K562 (cell line): ENCODE results near the gene SERPINE2. TPM values are rescaled to one million over a fixed set of nuclear protein-coding genes. Genes with fewer than 3 reads are reported as not detected.

ENCODE experiments used
- ATAC-seq: fragments of 200-7000 bp; cut with Tn5 transposase; 3 replicates; pipeline ENCODE4 v1.9.1; 2020; ENCODE audit warnings: moderate library complexity
- BruUV-seq: library from RNA; stranded (reverse); fragments of 400-500 nt; replicated peaks from 2 replicates; lab custom pipeline; 2021; lab: Mats Ljungman, UMichigan
- CTCF ChIA-PET: fragments of 300-600 bp; formaldehyde crosslinking; extraction: SDS; loops from one replicate; lab custom pipeline; 2021; ENCODE audit warnings: low intra/inter-chr PET ratio; lab: Yijun Ruan, JAX
- POLR2A ChIA-PET: fragments of 300-600, 350-650 bp; sonication (Branson Sonifier 250); formaldehyde crosslinking; extraction: SDS; loops from one replicate; lab custom pipeline; 2021; ENCODE audit warnings: antibody characterized with exemption, inconsistent platforms; lab: Yijun Ruan, JAX
- DNase-seq, 4 experiments: peaks; one replicate each; pipeline versions ENCODE4 v3.0.0 to v3.0.0-alpha.2; 2011 to 2018; ENCODE audit warnings: low spot score in 3 of 4, mixed read lengths in 3 of 4; ENCODE audit errors: extremely low read depth in 1 of 4
- FAIRE-seq: peaks from 2 replicates; lab custom pipeline; 2011; peaks lifted over from hg19 to GRCh38; lab: Jason Lieb, UNC
- H2AFZ ChIP-seq: 2 replicates; pipeline ENCODE4 v1.6.0; 2011; ENCODE audit warnings: low read depth, low read length, control low read depth, inconsistent platforms
- H3K27ac ChIP-seq: fragments of 200-600 bp; 3 replicates; pipeline ENCODE4 v1.8.0; 2011; ENCODE audit warnings: low read depth, mild to moderate bottlenecking, control low read depth, inconsistent platforms, low read length, moderate library complexity, mixed read lengths; ENCODE audit errors: extremely low read depth
- H3K27me3 ChIP-seq, 2 experiments: fragments of 300-600 bp in 1 of 2; 2 replicates in 1 of 2; 3 replicates in 1 of 2; pipeline versions ENCODE4 v1.6.0 to v1.8.0; 2011; ENCODE audit warnings: inconsistent platforms in 2 of 2, low read length in 2 of 2, mild to moderate bottlenecking in 1 of 2, mixed read lengths in 1 of 2, moderate library complexity in 1 of 2; ENCODE audit not compliant: control insufficient read depth in 2 of 2, insufficient read depth in 2 of 2
- H3K36me3 ChIP-seq: fragments of 300-600 bp; 3 replicates; pipeline ENCODE4 v1.8.0; 2011; ENCODE audit warnings: mild to moderate bottlenecking, low read length, inconsistent platforms; ENCODE audit not compliant: control insufficient read depth, insufficient read depth
- H3K4me1 ChIP-seq, 2 experiments: fragments of 200-600 bp in 1 of 2; replicated peaks in 1 of 2; 2 replicates in 1 of 2; 3 replicates in 1 of 2; pipeline versions ENCODE4 v1.5.1 to v1.8.0; 2011; ENCODE audit warnings: inconsistent platforms in 2 of 2, low read length in 2 of 2, mild to moderate bottlenecking in 1 of 2, mixed read lengths in 1 of 2, moderate library complexity in 1 of 2; ENCODE audit not compliant: control insufficient read depth in 2 of 2, insufficient read depth in 2 of 2
- H3K4me2 ChIP-seq: 2 replicates; pipeline ENCODE4 v1.6.1; 2011; ENCODE audit warnings: low read length, control low read depth, inconsistent platforms, mixed read lengths; ENCODE audit not compliant: insufficient read depth
- H3K4me3 ChIP-seq: fragments of 200-600 bp; sonication (generic), shearing (Covaris generic); 2 replicates; pipeline ENCODE4 v1.5.1; 2016; ENCODE audit warnings: control low read depth, inconsistent platforms
- H3K79me2 ChIP-seq: fragments of 200-600 bp; 3 replicates; pipeline ENCODE4 v1.8.0; 2011; ENCODE audit warnings: low read length, inconsistent platforms; ENCODE audit not compliant: control insufficient read depth, insufficient read depth
- H3K9ac ChIP-seq, 2 experiments: 2 replicates each; pipeline versions ENCODE4 v1.6.0 to v1.6.1; 2011; ENCODE audit warnings: low read depth in 2 of 2, low read length in 2 of 2, control low read depth in 1 of 2, inconsistent platforms in 1 of 2, mild to moderate bottlenecking in 1 of 2, mixed read lengths in 1 of 2; ENCODE audit not compliant: insufficient read depth in 1 of 2
- H3K9me1 ChIP-seq: one replicate; pipeline ENCODE4 v1.6.0; 2011; ENCODE audit warnings: inconsistent platforms, mild to moderate bottlenecking, low read length, moderate library complexity; ENCODE audit not compliant: control insufficient read depth, insufficient read depth
- H3K9me3 ChIP-seq: replicated peaks from 2 replicates; pipeline ENCODE4 v1.5.1; 2011; ENCODE audit warnings: low read depth, low read length, inconsistent platforms; ENCODE audit not compliant: control insufficient read depth, insufficient read depth
- H4K20me1 ChIP-seq: replicated peaks from 2 replicates; pipeline ENCODE4 v1.6.1; 2011; ENCODE audit warnings: low read length, inconsistent platforms, mixed read lengths; ENCODE audit not compliant: control insufficient read depth, insufficient read depth
- ARNT ChIP-seq, 2 experiments: fragments of 450-650 bp; IDR thresholded peaks; 2 replicates each; pipeline ENCODE4 v1.6.1; 2016; ENCODE audit warnings: mild to moderate bottlenecking in 1 of 2
- CEBPB ChIP-seq: fragments of 450-650 bp; IDR thresholded peaks from 2 replicates; pipeline ENCODE4 v1.6.1; 2016; ENCODE audit warnings: missing genetic modification characterization, missing compliant biosample characterization
- CEBPG ChIP-seq, 3 experiments: fragments of 200-800 bp in 1 of 3; sonication (Bioruptor generic) in 1 of 3; sonication (generic) in 1 of 3; formaldehyde crosslinking in 1 of 3; IDR thresholded peaks in 2 of 3; conservative IDR thresholded peaks in 1 of 3; 2 replicates each; pipeline versions ENCODE4 v1.6.1 to v1.8.0; 2016 to 2022; ENCODE audit warnings: missing compliant biosample characterization in 2 of 3, missing genetic modification characterization in 2 of 3, mild to moderate bottlenecking in 1 of 3, missing genetic modification reagents in 1 of 3
- GTF2E2 ChIP-seq: fragments of 200-800 bp; sonication (Bioruptor generic); IDR thresholded peaks from 2 replicates; pipeline ENCODE4 v1.6.1; 2016; ENCODE audit warnings: missing genetic modification characterization, missing compliant biosample characterization
- JUND ChIP-seq, 2 experiments: IDR thresholded peaks; 2 replicates in 1 of 2; 3 replicates in 1 of 2; pipeline ENCODE4 v1.6.1; 2011; ENCODE audit warnings: borderline replicate concordance in 2 of 2, low read depth in 2 of 2, low read length in 2 of 2, improper control_type of control experiment in 1 of 2, missing biosample characterization in 1 of 2, missing genetic modification characterization in 1 of 2, missing genetic modification reagents in 1 of 2
- NCOA2 ChIP-seq, 2 experiments: fragments of 450-650 bp; IDR thresholded peaks; 2 replicates each; pipeline ENCODE4 v1.6.1; 2018; ENCODE audit warnings: mild to moderate bottlenecking in 2 of 2, moderate library complexity in 1 of 2; ENCODE audit not compliant: partially characterized antibody in 2 of 2
- NFATC3 ChIP-seq: fragments of 450-650 bp; IDR thresholded peaks from 2 replicates; pipeline ENCODE4 v1.6.1; 2017; ENCODE audit warnings: mild to moderate bottlenecking
- RBM34 ChIP-seq: fragments of 200-400 bp; formaldehyde crosslinking; IDR thresholded peaks from 2 replicates; pipeline ENCODE4 v1.6.1; 2018; ENCODE audit warnings: low read length, borderline replicate concordance; ENCODE audit not compliant: insufficient read depth
- ZNF583 ChIP-seq: fragments of 250-450 bp; sonication (Bioruptor Pico); IDR thresholded peaks from 2 replicates; pipeline ENCODE4 v1.4.0; 2020
- WGBS: fragments of 100-300 bp; shearing (Covaris generic); methylation state at CpG from one replicate; pipeline ENCODE4 v1.1.6; 2016; ENCODE audit warnings: low coverage, mixed read lengths; ENCODE audit not compliant: insufficient coverage; ENCODE audit errors: missing lambda C conversion rate; 5-methylcytosine and 5-hydroxymethylcytosine counted together
- in situ Hi-C: fragments of 300-500 bp; cut with MboI; formaldehyde crosslinking; loops from 4 replicates; pipeline ENCODE4 v1.15.0; 2018; ENCODE audit warnings: inconsistent platforms, mixed read lengths
- intact Hi-C: fragments of 100-400 bp; cut with micrococcal nuclease; formaldehyde crosslinking; loops from 2 replicates; pipeline ENCODE4 v1.14.2; 2022
- polyA plus RNA-seq, 8 experiments: library from polyadenylated mRNA; depleted of rRNA in 4 of 8; stranded (reverse) in 5 of 8; unstranded in 3 of 8; fragments of >200 nt; fragmentation: Nextera tagmentation in 2 of 8; fragmentation: Illumina TruSeq in 1 of 8; extraction: Ambion mirVana in 2 of 8; extraction: Trizol in 1 of 8; gene quantifications; 2 replicates each; pipeline versions ENCODE4 v1.2.1 to v1.2.3, GENCODE V29; 2011 to 2014; ENCODE audit warnings: inconsistent platforms in 1 of 8, missing spikeins in 1 of 8
- total RNA-seq, 7 experiments: library from RNA; depleted of rRNA in 6 of 7; stranded (reverse); fragments of >200 nt in 6 of 7; fragmentation: Illumina TruSeq in 2 of 7; extraction: Trizol in 2 of 7; gene quantifications; 2 replicates each; pipeline versions ENCODE4 v1.2.1 to v1.2.3, GENCODE V29; 2011 to 2021; ENCODE audit warnings: low replicate concordance in 1 of 7
- TF ChIP-seq, protein P1 (sequence below): sonication (generic); formaldehyde crosslinking; IDR thresholded peaks from 2 replicates; pipeline ENCODE4 v1.8.0; 2022; ENCODE audit warnings: mild to moderate bottlenecking, low read depth, missing genetic modification reagents
- TF ChIP-seq, protein P2 (sequence below): sonication (generic); formaldehyde crosslinking; IDR thresholded peaks from 2 replicates; pipeline ENCODE4 v1.8.0; 2022; ENCODE audit warnings: mild to moderate bottlenecking, missing genetic modification reagents, borderline replicate concordance

Gene SERPINE2
- total and polyA plus RNA-seq, 9 of the 15 experiments (the other 6 are each of a cell fraction or from before 2014, with no cell fraction given) = 0.03 to 0.16 (median 0.13) TPM; not detected in 6

DNA sequence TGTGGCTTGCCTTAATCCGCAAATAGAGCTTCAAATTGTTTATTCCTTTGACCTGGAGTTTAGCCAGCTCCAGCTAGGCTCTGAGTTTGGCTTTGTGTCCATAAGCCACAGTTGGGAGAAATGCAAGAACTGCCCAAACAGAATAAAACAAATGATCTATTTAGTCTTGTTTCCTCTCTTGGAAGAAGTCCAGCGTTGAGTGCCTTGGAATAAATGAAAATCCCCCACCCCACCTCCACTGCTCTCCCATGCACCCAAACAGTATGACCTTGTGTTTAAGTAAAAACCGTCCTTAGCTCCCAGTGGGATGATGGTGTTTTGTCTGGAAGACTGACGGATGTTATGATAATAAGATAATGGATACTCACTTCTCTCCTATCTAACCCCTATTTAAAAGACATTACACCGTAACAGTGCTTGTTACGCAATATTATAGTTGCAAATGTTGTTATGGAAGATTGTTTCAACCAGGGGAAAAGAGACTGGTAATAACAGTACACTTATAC is 3.2 kb upstream of the SERPINE2 start:
- no TSS peak for BruUV-seq
- H3K27ac ChIP-seq = no peak overlapping the region
- peaks cover 6 to 24% of the 10 kb centered on the region in 2 experiments; a peak in 3 of 5 replicates for H3K27me3 ChIP-seq
- no peak overlapping the region for H3K9ac ChIP-seq
- no peak overlapping the region for H3K4me3 ChIP-seq
- ATAC-seq = no peak
- no peaks in the 10 kb centered on the region for H3K9me1 ChIP-seq
- H3K9me3 ChIP-seq = no peaks in the 10 kb centered on the region
- POLR2A ChIA-PET = no interaction called here
- no peaks in the 10 kb centered on the region for H3K36me3 ChIP-seq
- TF ChIP-seq CEBPB (peak; percentile 61), ARNT (IDR thresholded peaks at IDR 0.05) (no peak), CEBPG (CRISPR knock-in tag; IDR thresholded peaks at IDR 0.05) (no peak), CEBPG (tag; conservative IDR thresholded peaks at IDR 0.05 in 1 of 2, IDR thresholded peaks at IDR 0.05 in 1 of 2) (peak; percentile 60 to 72; a peak in 3 of 4 replicates)
- intact Hi-C loops = no loop called here
- no peaks in the 10 kb centered on the region for H3K79me2 ChIP-seq
- no peak overlapping the region for H3K4me2 ChIP-seq
- in situ Hi-C loops = no loop called here
- no peak overlapping the region for H2AFZ ChIP-seq
- H4K20me1 ChIP-seq = no peaks in the 10 kb centered on the region
- 0% methylated on average over 6 of the region's 6 CpGs for WGBS
- FAIRE-seq = no peak
- H3K4me1 ChIP-seq = peaks cover 0 to 8% of the 10 kb centered on the region in 2 experiments; a peak in 1 of 5 replicates
- no peak for DNase-seq
- CTCF ChIA-PET = no interaction called here

DNA sequence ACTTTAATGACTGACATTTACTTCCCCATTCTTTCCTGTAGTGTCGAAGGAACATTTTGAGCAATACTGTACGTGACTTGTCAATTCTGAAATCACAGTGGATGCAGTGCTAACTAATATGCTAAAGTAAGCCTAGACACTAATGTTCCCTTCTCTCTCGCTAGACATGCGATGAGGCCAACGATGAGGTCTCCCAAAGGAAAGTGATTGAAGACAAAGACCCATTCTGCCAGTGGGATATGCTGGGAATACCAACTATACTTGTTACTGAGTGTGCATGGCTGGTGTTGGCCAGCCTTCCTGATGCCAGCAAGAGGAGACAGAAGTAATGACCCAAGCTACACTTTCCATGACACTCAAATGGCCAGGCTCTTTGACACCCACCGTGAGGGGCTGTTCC is 2.5 kb upstream of the SERPINE2 start:
- Histone ChIP-seq H3K9ac (no peak overlapping the region), H3K4me1 (peaks cover 0 to 8% of the 10 kb centered on the region in 2 experiments; a peak in 1 of 5 replicates), H2AFZ (no peak overlapping the region), H3K36me3 (no peaks in the 10 kb centered on the region), H3K27me3 (peaks cover 7 to 25% of the 10 kb centered on the region in 2 experiments; a peak in 3 of 5 replicates), H3K4me2 (no peak overlapping the region), H3K9me3 (no peaks in the 10 kb centered on the region), H3K9me1 (no peaks in the 10 kb centered on the region), H3K27ac (no peak overlapping the region), H3K79me2 (no peaks in the 10 kb centered on the region), H3K4me3 (no peak overlapping the region), H4K20me1 (no peaks in the 10 kb centered on the region)
- DNase-seq = no peak
- POLR2A ChIA-PET = no interaction called here
- WGBS = 3% methylated on average over 6 of the region's 6 CpGs
- in situ Hi-C loops = no loop called here
- intact Hi-C loops = no loop called here
- no peak for ATAC-seq
- no peak for FAIRE-seq
- CTCF ChIA-PET = no interaction called here
- no TSS peak for BruUV-seq
- TF ChIP-seq, protein P1, sequence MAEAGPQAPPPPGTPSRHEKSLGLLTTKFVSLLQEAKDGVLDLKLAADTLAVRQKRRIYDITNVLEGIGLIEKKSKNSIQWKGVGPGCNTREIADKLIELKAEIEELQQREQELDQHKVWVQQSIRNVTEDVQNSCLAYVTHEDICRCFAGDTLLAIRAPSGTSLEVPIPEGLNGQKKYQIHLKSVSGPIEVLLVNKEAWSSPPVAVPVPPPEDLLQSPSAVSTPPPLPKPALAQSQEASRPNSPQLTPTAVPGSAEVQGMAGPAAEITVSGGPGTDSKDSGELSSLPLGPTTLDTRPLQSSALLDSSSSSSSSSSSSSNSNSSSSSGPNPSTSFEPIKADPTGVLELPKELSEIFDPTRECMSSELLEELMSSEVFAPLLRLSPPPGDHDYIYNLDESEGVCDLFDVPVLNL (CRISPR knock-in tag) = no peak
- no peak for TF ChIP-seq JUND (IDR thresholded peaks at IDR 0.05; ENCODE audit: borderline replicate concordance, low read depth, low read length)
- TF ChIP-seq JUND (tag; IDR thresholded peaks at IDR 0.05; ENCODE audit: borderline replicate concordance, low read depth, low read length) = no peak
- TF ChIP-seq NFATC3 = no peak
- TF ChIP-seq GTF2E2 (tag) = no peak
- no peak for TF ChIP-seq NCOA2 (IDR thresholded peaks at IDR 0.05; ENCODE audit: partially characterized antibody in 2 of 2)
- TF ChIP-seq RBM34 = no peak
- TF ChIP-seq, protein P2, sequence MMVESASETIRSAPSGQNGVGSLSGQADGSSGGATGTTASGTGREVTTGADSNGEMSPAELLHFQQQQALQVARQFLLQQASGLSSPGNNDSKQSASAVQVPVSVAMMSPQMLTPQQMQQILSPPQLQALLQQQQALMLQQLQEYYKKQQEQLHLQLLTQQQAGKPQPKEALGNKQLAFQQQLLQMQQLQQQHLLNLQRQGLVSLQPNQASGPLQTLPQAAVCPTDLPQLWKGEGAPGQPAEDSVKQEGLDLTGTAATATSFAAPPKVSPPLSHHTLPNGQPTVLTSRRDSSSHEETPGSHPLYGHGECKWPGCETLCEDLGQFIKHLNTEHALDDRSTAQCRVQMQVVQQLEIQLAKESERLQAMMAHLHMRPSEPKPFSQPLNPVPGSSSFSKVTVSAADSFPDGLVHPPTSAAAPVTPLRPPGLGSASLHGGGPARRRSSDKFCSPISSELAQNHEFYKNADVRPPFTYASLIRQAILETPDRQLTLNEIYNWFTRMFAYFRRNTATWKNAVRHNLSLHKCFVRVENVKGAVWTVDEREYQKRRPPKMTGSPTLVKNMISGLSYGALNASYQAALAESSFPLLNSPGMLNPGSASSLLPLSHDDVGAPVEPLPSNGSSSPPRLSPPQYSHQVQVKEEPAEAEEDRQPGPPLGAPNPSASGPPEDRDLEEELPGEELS = no peak
- TF ChIP-seq ZNF583 (CRISPR knock-in tag) = no peak
